HL-60 (cell line): ENCODE results near the gene PAWR.

Experiments used
- GABPA ChIP-seq: IDR thresholded peaks from 2 replicates; pipeline ENCODE4 v1.6.1; 2012; ENCODE audit warnings: low read depth
- POLR2AphosphoS5 ChIP-seq: IDR thresholded peaks from 2 replicates; pipeline ENCODE4 v1.6.1; 2012; ENCODE audit warnings: low read depth
- SPI1 ChIP-seq: IDR thresholded peaks from 2 replicates; pipeline ENCODE4 v1.6.1; 2012; ENCODE audit warnings: low read depth, mild to moderate bottlenecking, borderline replicate concordance
- TF ChIP-seq, protein P1 (sequence below): IDR thresholded peaks from one replicate; pipeline ENCODE4 v1.5.1; 2011; ENCODE audit warnings: low read length, control low read depth, inconsistent platforms; ENCODE audit not compliant: insufficient read depth
- TF ChIP-seq, protein P2 (sequence below): IDR thresholded peaks from 2 replicates; pipeline ENCODE4 v1.6.1; 2012; ENCODE audit warnings: low read depth; ENCODE audit not compliant: insufficient replicate concordance

DNA sequence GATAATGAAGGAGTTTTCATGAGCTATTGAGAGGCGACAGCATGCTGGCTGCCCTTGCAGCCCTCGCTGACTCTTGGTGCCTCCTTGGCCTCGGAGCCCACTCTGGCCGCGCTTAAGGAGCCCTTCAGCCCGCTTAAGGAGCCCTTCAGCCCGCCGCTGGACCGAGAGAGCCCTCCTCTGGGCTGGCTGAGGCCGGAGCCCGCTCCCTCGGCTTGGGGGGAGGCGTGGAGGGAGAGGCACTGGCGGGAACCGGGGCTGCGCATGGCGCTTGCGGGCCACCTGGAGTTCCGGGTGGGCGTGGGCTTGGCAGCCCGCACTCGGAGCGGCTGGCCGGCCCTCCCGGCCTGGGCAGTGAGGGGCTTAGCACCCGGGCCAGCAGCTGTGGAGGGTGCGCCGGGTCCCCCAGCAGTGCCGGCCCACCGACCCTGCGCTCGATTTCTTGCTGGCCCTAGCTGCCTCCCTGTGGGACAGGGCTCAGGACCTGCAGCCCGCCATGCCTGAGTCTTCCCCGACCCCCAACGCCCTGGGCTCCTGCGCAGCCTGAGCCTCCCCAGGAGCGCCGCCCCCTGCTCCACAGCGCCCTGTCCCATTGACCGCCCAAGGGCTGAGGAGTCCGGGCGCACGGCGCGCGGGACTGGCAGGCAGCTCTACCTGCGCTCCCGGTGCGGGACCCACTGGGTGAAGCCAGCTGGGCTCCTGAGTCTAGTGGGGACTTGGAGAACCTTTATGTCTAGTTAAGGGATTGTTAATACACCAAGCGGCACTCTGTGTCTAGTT lies 20.1 kb upstream of the PAWR start:
- TF ChIP-seq, protein P1, sequence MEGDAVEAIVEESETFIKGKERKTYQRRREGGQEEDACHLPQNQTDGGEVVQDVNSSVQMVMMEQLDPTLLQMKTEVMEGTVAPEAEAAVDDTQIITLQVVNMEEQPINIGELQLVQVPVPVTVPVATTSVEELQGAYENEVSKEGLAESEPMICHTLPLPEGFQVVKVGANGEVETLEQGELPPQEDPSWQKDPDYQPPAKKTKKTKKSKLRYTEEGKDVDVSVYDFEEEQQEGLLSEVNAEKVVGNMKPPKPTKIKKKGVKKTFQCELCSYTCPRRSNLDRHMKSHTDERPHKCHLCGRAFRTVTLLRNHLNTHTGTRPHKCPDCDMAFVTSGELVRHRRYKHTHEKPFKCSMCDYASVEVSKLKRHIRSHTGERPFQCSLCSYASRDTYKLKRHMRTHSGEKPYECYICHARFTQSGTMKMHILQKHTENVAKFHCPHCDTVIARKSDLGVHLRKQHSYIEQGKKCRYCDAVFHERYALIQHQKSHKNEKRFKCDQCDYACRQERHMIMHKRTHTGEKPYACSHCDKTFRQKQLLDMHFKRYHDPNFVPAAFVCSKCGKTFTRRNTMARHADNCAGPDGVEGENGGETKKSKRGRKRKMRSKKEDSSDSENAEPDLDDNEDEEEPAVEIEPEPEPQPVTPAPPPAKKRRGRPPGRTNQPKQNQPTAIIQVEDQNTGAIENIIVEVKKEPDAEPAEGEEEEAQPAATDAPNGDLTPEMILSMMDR = no peak
- TF ChIP-seq GABPA = no peak
- TF ChIP-seq, protein P2, sequence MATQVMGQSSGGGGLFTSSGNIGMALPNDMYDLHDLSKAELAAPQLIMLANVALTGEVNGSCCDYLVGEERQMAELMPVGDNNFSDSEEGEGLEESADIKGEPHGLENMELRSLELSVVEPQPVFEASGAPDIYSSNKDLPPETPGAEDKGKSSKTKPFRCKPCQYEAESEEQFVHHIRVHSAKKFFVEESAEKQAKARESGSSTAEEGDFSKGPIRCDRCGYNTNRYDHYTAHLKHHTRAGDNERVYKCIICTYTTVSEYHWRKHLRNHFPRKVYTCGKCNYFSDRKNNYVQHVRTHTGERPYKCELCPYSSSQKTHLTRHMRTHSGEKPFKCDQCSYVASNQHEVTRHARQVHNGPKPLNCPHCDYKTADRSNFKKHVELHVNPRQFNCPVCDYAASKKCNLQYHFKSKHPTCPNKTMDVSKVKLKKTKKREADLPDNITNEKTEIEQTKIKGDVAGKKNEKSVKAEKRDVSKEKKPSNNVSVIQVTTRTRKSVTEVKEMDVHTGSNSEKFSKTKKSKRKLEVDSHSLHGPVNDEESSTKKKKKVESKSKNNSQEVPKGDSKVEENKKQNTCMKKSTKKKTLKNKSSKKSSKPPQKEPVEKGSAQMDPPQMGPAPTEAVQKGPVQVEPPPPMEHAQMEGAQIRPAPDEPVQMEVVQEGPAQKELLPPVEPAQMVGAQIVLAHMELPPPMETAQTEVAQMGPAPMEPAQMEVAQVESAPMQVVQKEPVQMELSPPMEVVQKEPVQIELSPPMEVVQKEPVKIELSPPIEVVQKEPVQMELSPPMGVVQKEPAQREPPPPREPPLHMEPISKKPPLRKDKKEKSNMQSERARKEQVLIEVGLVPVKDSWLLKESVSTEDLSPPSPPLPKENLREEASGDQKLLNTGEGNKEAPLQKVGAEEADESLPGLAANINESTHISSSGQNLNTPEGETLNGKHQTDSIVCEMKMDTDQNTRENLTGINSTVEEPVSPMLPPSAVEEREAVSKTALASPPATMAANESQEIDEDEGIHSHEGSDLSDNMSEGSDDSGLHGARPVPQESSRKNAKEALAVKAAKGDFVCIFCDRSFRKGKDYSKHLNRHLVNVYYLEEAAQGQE = no peak
- no peak for TF ChIP-seq POLR2AphosphoS5
- no peak for TF ChIP-seq SPI1
